HEK293T (cell line): Measurements from ENCODE around the gene ANKRD30A.

ENCODE experiments used
- ARNT ChIP-seq: fragments of 450-650 bp; IDR thresholded peaks from 2 replicates; pipeline ENCODE4 v1.6.1; 2017; ENCODE audit warnings: mild to moderate bottlenecking
- BHLHE40 ChIP-seq: fragments of 450-650 bp; IDR thresholded peaks from 2 replicates; pipeline ENCODE4 v1.6.1; 2016; ENCODE audit warnings: mild to moderate bottlenecking, moderate library complexity, borderline replicate concordance
- CTBP1 ChIP-seq: fragments of 450-650 bp; IDR thresholded peaks from 2 replicates; pipeline ENCODE4 v1.6.1; 2016; ENCODE audit warnings: borderline replicate concordance
- ELF4 ChIP-seq: fragments of 450-650 bp; IDR thresholded peaks from 2 replicates; pipeline ENCODE4 v1.6.1; 2017; ENCODE audit warnings: antibody characterized with exemption
- FOXA1 ChIP-seq: fragments of 450-650 bp; IDR thresholded peaks from 2 replicates; pipeline ENCODE4 v1.6.1; 2016; ENCODE audit warnings: mild to moderate bottlenecking
- FOXM1 ChIP-seq: fragments of 450-650 bp; IDR thresholded peaks from 2 replicates; pipeline ENCODE4 v1.6.1; 2017; ENCODE audit warnings: mild to moderate bottlenecking, borderline replicate concordance
- HDGF ChIP-seq: fragments of 450-650 bp; IDR thresholded peaks from 2 replicates; pipeline ENCODE4 v1.6.1; 2017; ENCODE audit warnings: antibody characterized with exemption, borderline replicate concordance
- NFRKB ChIP-seq: fragments of 450-650 bp; IDR thresholded peaks from 2 replicates; pipeline ENCODE4 v1.6.1; 2016; ENCODE audit warnings: mild to moderate bottlenecking, moderate library complexity
- SP1 ChIP-seq: fragments of 450-650 bp; IDR thresholded peaks from 2 replicates; pipeline ENCODE4 v1.6.1; 2017
- SUZ12 ChIP-seq: fragments of 450-650 bp; IDR thresholded peaks from 2 replicates; pipeline ENCODE4 v1.6.1; 2016; ENCODE audit warnings: mild to moderate bottlenecking
- TARDBP ChIP-seq: fragments of 450-650 bp; IDR thresholded peaks from 2 replicates; pipeline ENCODE4 v1.6.1; 2016
- ZNF384 ChIP-seq: fragments of 450-650 bp; IDR thresholded peaks from 2 replicates; pipeline ENCODE4 v1.6.1; 2016

GRCh38 chr10:37268266-37268665 lies 142.9 kb downstream of the ANKRD30A start:
- no peak for TF ChIP-seq NFRKB
- TF ChIP-seq ARNT = no peak
- no peak for TF ChIP-seq ZNF384
- no peak for TF ChIP-seq BHLHE40
- no peak for TF ChIP-seq FOXM1
- no peak for TF ChIP-seq TARDBP
- TF ChIP-seq HDGF = no peak
- no peak for TF ChIP-seq CTBP1
- no peak for TF ChIP-seq FOXA1
- no peak for TF ChIP-seq SUZ12
- TF ChIP-seq SP1 = no peak
- no peak for TF ChIP-seq ELF4
